GM12878 (cell line): ENCODE results near the gene ZFPM1.

Experiments
- CREB1 ChIP-seq: IDR thresholded peaks from 2 replicates; pipeline ENCODE4 v1.6.1; 2012; ENCODE audit warnings: low read depth, mild to moderate bottlenecking, inconsistent platforms
- HDGF ChIP-seq: fragments of 450-650 bp; IDR thresholded peaks from 2 replicates; pipeline ENCODE4 v1.6.1; 2016; ENCODE audit warnings: antibody characterized with exemption
- NFYB ChIP-seq: IDR thresholded peaks from 2 replicates; pipeline ENCODE4 v1.6.1; 2011; ENCODE audit warnings: low read depth, mild to moderate bottlenecking, low read length, improper control_type of control experiment, moderate library complexity; ENCODE audit not compliant: insufficient read depth
- NR2C1 ChIP-seq: fragments of 450-650 bp; IDR thresholded peaks from 2 replicates; pipeline ENCODE4 v1.6.1; 2017; ENCODE audit warnings: antibody characterized with exemption, mild to moderate bottlenecking, moderate library complexity
- PBX3 ChIP-seq: IDR thresholded peaks from 2 replicates; pipeline ENCODE4 v1.6.1; 2011; ENCODE audit warnings: mild to moderate bottlenecking, low read depth, low read length, moderate library complexity; ENCODE audit not compliant: insufficient replicate concordance
- POLR2A ChIP-seq: IDR thresholded peaks from 2 replicates; pipeline ENCODE4 v1.6.1; 2011; ENCODE audit warnings: low read depth, mild to moderate bottlenecking, low read length
- SMAD1 ChIP-seq: fragments of 450-650 bp; IDR thresholded peaks from 2 replicates; pipeline ENCODE4 v1.6.1; 2018; ENCODE audit warnings: mild to moderate bottlenecking, low read depth; ENCODE audit not compliant: partially characterized antibody
- TF ChIP-seq, protein P1 (sequence below), 3 experiments: IDR thresholded peaks in 2 of 3; conservative IDR thresholded peaks in 1 of 3; 2 replicates each; pipeline ENCODE4 v1.5.1; 2011; ENCODE audit warnings: low read depth in 3 of 3, low read length in 3 of 3, mild to moderate bottlenecking in 3 of 3, control low read depth in 2 of 3, moderate library complexity in 2 of 3, inconsistent platforms in 1 of 3, mixed read lengths in 1 of 3; ENCODE audit not compliant: control insufficient read depth in 2 of 3, insufficient read depth in 1 of 3; ENCODE audit errors: extremely low read depth in 1 of 3
- TF ChIP-seq, protein P2 (sequence below): fragments of 450-650 bp; IDR thresholded peaks from 2 replicates; pipeline ENCODE4 v1.6.1; 2016; ENCODE audit warnings: mild to moderate bottlenecking, moderate library complexity, borderline replicate concordance
- TF ChIP-seq, protein P3 (sequence below): IDR thresholded peaks from 2 replicates; pipeline ENCODE4 v1.6.1; 2012; ENCODE audit warnings: low read depth, low read length, improper control_type of control experiment
- TF ChIP-seq, protein P4 (sequence below): IDR thresholded peaks from 2 replicates; pipeline ENCODE4 v1.6.1; 2012; ENCODE audit warnings: mild to moderate bottlenecking, low read depth, low read length

- no peak for TF ChIP-seq CREB1
- TF ChIP-seq, protein P1, sequence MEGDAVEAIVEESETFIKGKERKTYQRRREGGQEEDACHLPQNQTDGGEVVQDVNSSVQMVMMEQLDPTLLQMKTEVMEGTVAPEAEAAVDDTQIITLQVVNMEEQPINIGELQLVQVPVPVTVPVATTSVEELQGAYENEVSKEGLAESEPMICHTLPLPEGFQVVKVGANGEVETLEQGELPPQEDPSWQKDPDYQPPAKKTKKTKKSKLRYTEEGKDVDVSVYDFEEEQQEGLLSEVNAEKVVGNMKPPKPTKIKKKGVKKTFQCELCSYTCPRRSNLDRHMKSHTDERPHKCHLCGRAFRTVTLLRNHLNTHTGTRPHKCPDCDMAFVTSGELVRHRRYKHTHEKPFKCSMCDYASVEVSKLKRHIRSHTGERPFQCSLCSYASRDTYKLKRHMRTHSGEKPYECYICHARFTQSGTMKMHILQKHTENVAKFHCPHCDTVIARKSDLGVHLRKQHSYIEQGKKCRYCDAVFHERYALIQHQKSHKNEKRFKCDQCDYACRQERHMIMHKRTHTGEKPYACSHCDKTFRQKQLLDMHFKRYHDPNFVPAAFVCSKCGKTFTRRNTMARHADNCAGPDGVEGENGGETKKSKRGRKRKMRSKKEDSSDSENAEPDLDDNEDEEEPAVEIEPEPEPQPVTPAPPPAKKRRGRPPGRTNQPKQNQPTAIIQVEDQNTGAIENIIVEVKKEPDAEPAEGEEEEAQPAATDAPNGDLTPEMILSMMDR (IDR thresholded peaks at IDR 0.05 in 2 of 3, conservative IDR thresholded peaks at IDR 0.05 in 1 of 3; ENCODE audit: control insufficient read depth in 2 of 3, extremely low read depth in 1 of 3, insufficient read depth in 1 of 3, low read depth in 3 of 3, low read length in 3 of 3) = no peak
- no peak for TF ChIP-seq POLR2A
- no peak for TF ChIP-seq PBX3
- no peak for TF ChIP-seq NFYB
- no peak for TF ChIP-seq HDGF
- TF ChIP-seq, protein P2, sequence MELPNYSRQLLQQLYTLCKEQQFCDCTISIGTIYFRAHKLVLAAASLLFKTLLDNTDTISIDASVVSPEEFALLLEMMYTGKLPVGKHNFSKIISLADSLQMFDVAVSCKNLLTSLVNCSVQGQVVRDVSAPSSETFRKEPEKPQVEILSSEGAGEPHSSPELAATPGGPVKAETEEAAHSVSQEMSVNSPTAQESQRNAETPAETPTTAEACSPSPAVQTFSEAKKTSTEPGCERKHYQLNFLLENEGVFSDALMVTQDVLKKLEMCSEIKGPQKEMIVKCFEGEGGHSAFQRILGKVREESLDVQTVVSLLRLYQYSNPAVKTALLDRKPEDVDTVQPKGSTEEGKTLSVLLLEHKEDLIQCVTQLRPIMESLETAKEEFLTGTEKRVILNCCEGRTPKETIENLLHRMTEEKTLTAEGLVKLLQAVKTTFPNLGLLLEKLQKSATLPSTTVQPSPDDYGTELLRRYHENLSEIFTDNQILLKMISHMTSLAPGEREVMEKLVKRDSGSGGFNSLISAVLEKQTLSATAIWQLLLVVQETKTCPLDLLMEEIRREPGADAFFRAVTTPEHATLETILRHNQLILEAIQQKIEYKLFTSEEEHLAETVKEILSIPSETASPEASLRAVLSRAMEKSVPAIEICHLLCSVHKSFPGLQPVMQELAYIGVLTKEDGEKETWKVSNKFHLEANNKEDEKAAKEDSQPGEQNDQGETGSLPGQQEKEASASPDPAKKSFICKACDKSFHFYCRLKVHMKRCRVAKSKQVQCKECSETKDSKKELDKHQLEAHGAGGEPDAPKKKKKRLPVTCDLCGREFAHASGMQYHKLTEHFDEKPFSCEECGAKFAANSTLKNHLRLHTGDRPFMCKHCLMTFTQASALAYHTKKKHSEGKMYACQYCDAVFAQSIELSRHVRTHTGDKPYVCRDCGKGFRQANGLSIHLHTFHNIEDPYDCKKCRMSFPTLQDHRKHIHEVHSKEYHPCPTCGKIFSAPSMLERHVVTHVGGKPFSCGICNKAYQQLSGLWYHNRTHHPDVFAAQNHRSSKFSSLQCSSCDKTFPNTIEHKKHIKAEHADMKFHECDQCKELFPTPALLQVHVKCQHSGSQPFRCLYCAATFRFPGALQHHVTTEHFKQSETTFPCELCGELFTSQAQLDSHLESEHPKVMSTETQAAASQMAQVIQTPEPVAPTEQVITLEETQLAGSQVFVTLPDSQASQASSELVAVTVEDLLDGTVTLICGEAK = no peak
- TF ChIP-seq NR2C1 = no peak
- TF ChIP-seq, protein P3, sequence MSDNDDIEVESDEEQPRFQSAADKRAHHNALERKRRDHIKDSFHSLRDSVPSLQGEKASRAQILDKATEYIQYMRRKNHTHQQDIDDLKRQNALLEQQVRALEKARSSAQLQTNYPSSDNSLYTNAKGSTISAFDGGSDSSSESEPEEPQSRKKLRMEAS = no peak
- TF ChIP-seq, protein P4, sequence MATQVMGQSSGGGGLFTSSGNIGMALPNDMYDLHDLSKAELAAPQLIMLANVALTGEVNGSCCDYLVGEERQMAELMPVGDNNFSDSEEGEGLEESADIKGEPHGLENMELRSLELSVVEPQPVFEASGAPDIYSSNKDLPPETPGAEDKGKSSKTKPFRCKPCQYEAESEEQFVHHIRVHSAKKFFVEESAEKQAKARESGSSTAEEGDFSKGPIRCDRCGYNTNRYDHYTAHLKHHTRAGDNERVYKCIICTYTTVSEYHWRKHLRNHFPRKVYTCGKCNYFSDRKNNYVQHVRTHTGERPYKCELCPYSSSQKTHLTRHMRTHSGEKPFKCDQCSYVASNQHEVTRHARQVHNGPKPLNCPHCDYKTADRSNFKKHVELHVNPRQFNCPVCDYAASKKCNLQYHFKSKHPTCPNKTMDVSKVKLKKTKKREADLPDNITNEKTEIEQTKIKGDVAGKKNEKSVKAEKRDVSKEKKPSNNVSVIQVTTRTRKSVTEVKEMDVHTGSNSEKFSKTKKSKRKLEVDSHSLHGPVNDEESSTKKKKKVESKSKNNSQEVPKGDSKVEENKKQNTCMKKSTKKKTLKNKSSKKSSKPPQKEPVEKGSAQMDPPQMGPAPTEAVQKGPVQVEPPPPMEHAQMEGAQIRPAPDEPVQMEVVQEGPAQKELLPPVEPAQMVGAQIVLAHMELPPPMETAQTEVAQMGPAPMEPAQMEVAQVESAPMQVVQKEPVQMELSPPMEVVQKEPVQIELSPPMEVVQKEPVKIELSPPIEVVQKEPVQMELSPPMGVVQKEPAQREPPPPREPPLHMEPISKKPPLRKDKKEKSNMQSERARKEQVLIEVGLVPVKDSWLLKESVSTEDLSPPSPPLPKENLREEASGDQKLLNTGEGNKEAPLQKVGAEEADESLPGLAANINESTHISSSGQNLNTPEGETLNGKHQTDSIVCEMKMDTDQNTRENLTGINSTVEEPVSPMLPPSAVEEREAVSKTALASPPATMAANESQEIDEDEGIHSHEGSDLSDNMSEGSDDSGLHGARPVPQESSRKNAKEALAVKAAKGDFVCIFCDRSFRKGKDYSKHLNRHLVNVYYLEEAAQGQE = no peak
- no peak for TF ChIP-seq SMAD1
Measured at GRCh38 chr16:88422733-88423447, 30.2 kb upstream of the ZFPM1 start.
